ENCODE results near the gene ADIG. TPM values are rescaled to one million over a fixed set of nuclear protein-coding genes. Genes with fewer than 3 reads are reported as not detected.
"Not testable (repeated sequence)": the region's sequence is repeated elsewhere in the genome, so short reads cannot be mapped to it uniquely, and the experiment has no call there.

Gene ADIG
- total RNA-seq, 1 donor from 2014 or later = not detected

- DNase-seq (ENCODE audit: low spot score) = no peak
Observed at GRCh38 chr20:38569747-38570525, 11.1 kb upstream of the ADIG start.

GRCh38 chr20:38573413-38573812, 7.6 kb upstream of the ADIG start:
- DNase-seq (ENCODE audit: low spot score) = no peak

GRCh38 chr20:38579219-38579910, 1.6 kb upstream of the ADIG start:
- DNase-seq (ENCODE audit: low spot score) = no peak

- no peak for DNase-seq (ENCODE audit: low spot score)
Observed at GRCh38 chr20:38579921-38580320, 1.1 kb upstream of the ADIG start.

DNA sequence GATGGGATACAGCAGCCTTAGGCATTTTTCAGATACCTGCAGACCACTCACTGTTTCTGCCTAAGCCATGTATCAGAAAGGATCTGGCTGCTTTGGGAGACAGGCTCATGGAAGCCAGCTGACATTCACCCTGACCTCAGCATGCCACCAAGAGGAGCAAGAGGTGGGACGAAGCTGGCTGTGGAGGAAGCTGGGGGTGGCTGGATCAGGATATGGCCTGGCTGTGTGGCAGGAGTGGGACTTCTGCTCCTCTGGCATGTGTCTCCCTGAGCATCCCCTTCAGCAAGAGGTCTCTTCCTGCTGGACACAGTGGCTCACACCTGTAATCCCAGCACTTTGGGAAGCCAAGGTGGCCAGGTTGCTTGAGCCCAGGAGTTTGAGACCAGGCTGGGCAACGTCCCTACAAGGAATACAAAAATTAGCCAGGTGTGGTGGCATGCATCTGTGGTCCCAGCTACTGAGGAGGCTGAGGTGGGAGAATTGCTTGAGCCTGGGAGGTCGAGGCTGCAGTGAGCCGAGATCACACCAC, 897 bp downstream of the ADIG start:
- DNase-seq (ENCODE audit: low spot score) = no peak

DNA sequence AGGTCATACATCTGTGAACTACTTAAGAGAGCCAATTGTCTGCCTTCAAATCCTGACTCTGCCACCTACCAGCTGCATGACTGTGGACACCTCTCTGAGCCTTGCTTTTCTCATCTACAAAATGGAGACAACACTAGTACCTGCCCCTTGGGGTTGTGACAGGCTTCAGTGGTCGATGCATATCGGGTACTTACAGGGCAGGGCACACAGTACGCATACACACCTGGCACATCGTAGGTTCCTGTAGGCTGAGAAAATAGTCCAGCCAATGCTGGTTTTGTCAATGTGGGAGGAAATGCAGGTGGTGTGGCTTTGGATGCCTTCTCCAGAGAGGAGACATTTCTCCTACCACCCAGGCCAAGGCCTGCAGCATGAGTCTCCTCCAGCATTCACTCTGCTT, 2.3 kb downstream of the ADIG start:
- DNase-seq (ENCODE audit: low spot score) = no peak

GRCh38 chr20:38584099-38584763, 3.2 kb downstream of the ADIG start:
- DNase-seq (ENCODE audit: low spot score) = no peak

DNA sequence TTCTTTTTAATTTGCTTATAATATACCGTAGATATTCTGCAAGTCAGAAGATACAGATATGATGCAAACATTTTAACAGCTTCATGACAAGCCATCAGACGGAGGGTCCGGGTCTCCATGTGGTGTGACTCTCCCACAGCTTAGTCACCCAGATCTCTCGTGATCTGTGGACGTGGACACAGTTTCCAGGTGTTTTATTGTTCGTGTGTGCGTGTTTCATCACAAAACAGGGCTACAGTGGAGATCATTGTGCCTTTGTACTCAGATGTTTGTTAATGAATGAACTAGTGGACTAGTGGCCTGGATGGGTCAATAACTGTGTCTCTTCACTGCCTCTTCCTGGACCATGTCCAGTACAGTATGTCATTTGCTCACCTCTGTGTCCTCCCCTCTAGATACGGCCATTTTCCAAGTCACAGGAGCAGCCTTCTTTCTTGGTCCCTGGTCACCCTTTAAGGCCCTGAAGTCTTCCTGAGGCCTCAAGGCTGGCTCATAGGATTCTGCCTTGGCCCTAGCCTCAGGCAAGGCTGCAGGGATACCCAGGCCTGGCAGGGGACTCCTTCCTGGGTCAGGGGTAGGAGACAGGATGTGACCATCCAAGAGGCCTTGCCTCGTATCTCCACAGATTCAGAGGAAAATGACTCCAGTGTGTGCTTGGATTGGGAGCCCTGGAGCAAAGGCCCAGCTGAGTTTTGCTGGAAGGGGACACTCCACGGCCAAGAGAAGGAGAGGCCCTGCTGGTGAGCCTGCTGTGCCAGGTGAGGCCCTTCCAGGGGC, 4.6 kb downstream of the ADIG start:
- peak; percentile 13 for DNase-seq (ENCODE audit: low spot score)

DNA sequence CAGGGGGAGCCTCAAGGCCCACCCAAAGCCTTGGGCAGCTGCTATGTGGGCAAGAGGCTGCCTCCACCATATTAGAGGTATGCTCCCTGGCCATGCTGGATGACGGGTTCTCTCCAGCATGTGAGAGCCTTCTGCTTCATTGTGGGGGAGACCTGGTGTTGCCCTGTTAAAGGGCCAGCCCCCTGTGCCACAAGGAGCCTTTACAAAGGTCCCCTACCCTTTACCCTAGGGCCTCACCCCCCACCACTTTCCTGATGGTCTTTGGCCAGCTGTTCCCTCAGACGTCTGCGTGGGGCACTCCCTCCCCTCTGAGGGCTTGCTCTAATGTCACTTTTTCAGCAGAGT, 5.2 kb downstream of the ADIG start:
- no peak for DNase-seq (ENCODE audit: low spot score)

DNA sequence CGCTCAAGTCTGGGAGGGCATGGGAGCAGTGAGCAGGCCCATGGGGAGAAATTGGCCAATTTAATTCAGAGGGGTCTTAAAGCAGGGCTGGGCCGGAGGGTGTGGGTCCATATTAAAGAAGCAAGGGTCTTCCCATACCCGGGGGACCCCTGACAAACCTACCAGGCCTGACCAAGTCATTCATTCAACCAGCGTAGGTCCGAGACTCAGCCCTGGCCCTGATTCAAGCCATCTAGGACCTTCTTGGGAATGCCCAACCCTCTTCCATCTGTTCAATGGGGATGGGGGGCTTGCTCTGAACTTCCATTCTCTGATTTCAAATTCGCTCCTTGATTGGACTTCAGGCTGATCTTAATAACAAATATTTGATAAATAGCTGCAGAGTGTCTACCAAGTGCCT, 7.3 kb downstream of the ADIG start:
- peak; percentile 22 for DNase-seq (ENCODE audit: low spot score)

- DNase-seq (ENCODE audit: low spot score) = no peak
Observed at GRCh38 chr20:38589351-38589750, 8.4 kb downstream of the ADIG start.

DNA sequence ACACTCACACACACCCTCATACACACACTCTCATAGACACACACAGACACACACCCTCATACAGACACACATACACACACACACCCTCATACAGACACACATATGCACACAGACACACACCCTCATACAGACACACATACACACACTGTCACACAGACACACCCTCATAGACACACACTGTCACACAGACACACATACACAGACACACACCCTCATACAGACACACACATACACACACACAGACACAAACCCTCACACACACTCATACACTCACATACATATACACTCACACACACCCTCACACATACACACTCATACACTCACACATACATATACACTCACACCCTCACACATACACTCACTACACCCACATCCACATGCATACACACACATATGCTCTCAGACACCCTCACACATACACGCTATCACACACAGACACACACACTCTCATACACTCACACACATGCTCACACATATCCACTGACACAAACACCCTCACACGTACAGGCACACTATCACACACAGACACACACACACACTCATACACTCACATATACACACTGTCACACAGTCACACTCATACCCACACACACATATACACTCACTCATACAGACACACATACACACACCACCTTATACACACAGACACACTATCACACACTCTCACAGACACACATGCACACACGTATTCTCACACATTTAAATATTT, 9.1 kb downstream of the ADIG start:
- DNase-seq (ENCODE audit: low spot score) = peak; percentile 3

- DNase-seq (ENCODE audit: low spot score) = peak; percentile 32
Observed at GRCh38 chr20:38590676-38591473, 9.9 kb downstream of the ADIG start.

DNA sequence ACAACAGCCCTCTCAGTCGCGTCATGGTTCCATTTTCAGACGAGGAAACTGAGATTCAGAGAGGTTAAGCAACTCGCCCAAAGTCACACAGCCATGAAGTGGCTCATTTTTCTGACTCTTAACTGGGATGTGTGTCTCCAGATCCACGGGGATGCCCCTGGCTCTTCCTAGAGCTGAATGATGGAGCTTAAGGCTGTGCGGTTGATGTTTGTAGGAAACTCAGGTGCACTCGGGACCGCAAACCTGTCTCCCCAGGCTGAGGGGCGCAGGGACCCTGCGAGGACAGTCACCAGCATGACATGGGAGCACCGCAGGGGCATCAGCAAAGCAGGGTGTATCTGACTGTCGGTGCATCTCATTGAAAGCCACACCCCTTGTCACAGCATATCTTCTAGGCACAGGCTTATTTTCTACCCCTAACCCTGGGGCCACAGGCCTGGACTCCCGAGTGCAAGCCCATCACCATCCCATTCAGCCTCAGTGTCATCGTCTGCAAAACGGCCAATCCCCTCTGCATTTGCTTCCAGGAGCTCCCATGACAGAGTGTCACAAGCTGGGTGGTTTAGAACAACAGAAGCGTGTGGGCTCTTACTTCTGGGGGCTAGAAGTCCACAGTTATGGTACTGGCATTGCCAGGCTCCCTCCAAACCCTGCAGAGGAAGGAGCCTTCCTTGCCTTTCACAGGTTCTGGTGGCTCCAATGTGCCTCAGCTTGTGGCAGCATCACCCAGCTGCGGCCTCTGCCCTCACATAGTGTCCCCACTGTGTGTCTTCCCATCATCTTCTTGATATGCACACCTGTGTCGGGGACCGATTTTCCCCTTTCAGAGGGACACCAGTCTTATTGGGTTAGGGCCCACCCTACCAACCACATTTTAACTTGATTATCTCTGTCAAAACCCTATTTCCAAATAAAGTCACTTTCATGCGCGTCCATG, 10.7 kb downstream of the ADIG start:
- DNase-seq (ENCODE audit: low spot score) = peak; percentile 26

DNA sequence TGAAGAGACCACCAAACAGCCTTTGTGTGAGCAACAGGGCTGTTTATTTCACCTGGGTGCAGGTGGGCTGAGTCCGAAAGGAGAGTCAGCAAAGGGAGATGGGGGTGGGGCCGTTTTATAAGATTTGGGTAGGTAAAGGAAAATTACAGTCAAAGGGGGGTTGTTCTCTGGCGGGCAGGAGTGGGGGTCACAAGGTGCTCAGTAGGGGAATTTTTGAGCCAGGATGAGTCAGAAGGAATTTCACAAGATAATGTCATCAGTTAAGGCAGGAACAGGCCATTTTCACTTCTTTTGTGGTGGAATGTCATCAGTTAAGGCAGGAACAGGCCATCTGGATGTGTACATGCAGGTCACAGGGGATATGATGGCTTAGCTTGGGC, 11.4 kb downstream of the ADIG start:
- peak; percentile 3 for DNase-seq (ENCODE audit: low spot score)

DNA sequence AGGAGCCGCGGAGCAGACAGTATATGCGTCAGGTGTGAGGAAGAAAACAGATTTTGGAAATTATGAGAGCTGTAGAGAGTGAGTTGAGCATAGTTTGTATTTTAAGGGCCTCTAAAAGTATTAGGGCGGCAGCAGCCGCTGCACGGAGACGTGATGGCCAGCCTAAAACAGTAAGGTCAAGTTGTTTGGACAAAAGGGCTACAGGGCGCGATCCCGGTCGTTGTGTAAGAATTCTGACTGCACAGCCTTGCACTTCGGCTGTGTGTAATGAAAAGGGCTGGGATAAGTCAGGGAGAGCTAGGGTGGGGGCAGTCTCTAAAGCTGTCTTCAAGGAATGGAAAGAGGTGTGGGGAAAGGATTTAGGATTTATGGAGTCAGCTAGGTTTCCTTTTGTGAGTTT, 13.3 kb downstream of the ADIG start:
- DNase-seq (ENCODE audit: low spot score) = not testable (repeated sequence)

GRCh38 chr20:38595886-38596285, 14.9 kb downstream of the ADIG start:
- DNase-seq (ENCODE audit: low spot score) = not testable (repeated sequence)

GRCh38 chr20:38599410-38599882, 18.4 kb downstream of the ADIG start:
- DNase-seq (ENCODE audit: low spot score) = peak; percentile 78

- no peak for DNase-seq (ENCODE audit: low spot score)
Observed at GRCh38 chr20:38600057-38600456, 19.1 kb downstream of the ADIG start.

Measured in ureter (tissue), 1 donor.